Measurements from ENCODE around the gene ARL5C. TPM values are rescaled to one million over a fixed set of nuclear protein-coding genes. Genes with fewer than 3 reads are reported as not detected.

The ARL5C gene
- total and polyA plus RNA-seq, 8 donors, result 0.31 to 1.0 (median 0.73) TPM; not detected in 3

DNA sequence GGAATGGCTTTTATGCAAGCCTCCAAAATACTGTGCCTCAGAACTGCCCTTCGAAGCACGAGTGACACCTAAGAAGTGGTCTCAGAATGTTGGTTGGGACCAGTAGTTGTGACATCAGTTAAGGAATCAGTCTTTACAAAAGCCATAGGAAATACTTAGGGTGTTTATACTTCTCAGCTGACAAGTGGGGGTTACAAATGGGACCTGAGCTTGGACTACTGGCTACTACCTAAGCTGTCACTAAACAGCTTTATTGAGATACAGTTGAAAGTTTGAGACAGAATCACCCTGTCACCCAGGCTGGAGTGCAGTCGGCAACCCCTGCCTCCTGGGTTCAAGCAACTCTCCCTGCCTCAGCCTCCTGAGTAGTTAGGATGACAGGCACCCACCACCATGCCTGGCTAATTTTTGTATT is 39.2 kb upstream of the ARL5C start:
- WGBS, 2 donors, result 81 to 86% methylated on average over 3 of the region's 3 CpGs
- Histone ChIP-seq H3K9me3 (no peaks in the 10 kb centered on the region), H3K27me3 (no peaks in the 10 kb centered on the region), H3K4me3 (no peak overlapping the region), H3K27ac (no peak overlapping the region), H3K4me1 (peaks cover 0 to 13% (median 12%) of the 10 kb centered on the region in 3 donors), H3K36me3 (peaks cover 5 to 39% (median 27%) of the 10 kb centered on the region in 3 donors)
- no peak for FAIRE-seq
- no peak for ATAC-seq
- intact Hi-C loops (cut with DNase I), result no loop called here
- DNase-seq, result peak in 1 of 6 donors; percentile 15
- TF ChIP-seq, protein P1, sequence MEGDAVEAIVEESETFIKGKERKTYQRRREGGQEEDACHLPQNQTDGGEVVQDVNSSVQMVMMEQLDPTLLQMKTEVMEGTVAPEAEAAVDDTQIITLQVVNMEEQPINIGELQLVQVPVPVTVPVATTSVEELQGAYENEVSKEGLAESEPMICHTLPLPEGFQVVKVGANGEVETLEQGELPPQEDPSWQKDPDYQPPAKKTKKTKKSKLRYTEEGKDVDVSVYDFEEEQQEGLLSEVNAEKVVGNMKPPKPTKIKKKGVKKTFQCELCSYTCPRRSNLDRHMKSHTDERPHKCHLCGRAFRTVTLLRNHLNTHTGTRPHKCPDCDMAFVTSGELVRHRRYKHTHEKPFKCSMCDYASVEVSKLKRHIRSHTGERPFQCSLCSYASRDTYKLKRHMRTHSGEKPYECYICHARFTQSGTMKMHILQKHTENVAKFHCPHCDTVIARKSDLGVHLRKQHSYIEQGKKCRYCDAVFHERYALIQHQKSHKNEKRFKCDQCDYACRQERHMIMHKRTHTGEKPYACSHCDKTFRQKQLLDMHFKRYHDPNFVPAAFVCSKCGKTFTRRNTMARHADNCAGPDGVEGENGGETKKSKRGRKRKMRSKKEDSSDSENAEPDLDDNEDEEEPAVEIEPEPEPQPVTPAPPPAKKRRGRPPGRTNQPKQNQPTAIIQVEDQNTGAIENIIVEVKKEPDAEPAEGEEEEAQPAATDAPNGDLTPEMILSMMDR (IDR thresholded peaks at IDR 0.05), result no peak

DNA sequence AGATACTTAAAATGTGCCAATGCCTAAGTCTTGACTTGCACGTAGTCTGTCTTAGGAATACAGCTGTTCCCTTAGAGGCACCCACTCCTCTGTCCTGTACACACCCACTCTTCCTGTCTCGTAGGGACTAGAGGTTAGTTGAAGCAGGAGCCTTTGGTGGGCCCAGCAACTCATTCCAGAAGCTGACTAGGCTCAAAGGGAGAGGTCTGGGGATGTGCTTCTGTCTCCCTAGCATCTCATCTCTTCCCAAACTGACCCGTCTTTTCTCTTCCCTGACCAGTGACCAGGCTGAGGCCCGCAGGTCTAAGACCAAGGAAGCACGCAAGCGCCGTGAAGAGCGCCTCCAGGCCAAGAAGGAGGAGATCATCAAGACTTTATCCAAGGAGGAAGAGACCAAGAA is 38.3 kb upstream of the ARL5C start:
- Histone ChIP-seq H3K4me1 (peaks cover 0 to 13% (median 12%) of the 10 kb centered on the region in 3 donors), H3K27me3 (no peaks in the 10 kb centered on the region), H3K36me3 (peaks cover 5 to 39% (median 27%) of the 10 kb centered on the region in 3 donors), H3K27ac (no peak overlapping the region), H3K9me3 (no peaks in the 10 kb centered on the region), H3K4me3 (no peak overlapping the region)
- DNase-seq (no peak), ATAC-seq (no peak), FAIRE-seq (no peak)
- WGBS, 2 donors, result 92 to 97% methylated on average over 7 to 8 of the region's 8 CpGs
- intact Hi-C loops (cut with DNase I), result no loop called here
- TF ChIP-seq, protein P1 (IDR thresholded peaks at IDR 0.05), result no peak

DNA sequence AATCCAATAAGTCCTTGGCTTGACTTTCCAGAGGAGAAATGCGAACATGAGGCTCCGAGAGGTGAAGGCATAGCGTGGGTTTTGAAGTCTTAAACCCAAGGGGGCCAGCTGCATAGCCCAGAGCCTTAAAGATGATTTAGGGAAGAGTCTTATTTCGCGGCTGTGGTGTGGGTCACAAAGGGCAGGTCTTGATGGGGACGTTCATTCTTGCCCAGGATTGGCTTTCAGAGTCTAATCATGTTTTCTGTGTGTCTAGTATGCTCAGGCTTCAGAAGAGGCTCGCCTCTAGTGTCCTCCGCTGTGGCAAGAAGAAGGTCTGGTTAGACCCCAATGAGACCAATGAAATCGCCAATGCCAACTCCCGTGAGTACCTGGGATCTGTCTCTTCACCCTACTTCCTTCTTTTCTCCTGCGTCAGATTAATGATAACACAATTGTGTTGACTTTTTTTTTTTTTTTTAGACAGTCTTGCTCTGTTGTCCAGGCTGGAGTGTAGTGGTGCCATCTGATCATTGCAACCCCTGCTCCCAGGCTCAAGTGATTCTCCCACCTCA is 35.1 kb upstream of the ARL5C start:
- TF ChIP-seq, protein P1 (IDR thresholded peaks at IDR 0.05), result no peak
- H3K9me3 ChIP-seq, result no peaks in the 10 kb centered on the region
- H3K27me3 ChIP-seq, result no peaks in the 10 kb centered on the region
- no peak for ATAC-seq
- no peak for FAIRE-seq
- H3K4me3 ChIP-seq, result peak overlapping the region; percentile 73 to 96 (median 86)
- H3K36me3 ChIP-seq, result peaks cover 5 to 39% (median 27%) of the 10 kb centered on the region in 3 donors
- WGBS, 2 donors, result 24 to 32% methylated on average over 11 of the region's 11 CpGs
- intact Hi-C loops (cut with DNase I), result no loop called here
- H3K4me1 ChIP-seq, result peaks cover 0 to 13% (median 12%) of the 10 kb centered on the region in 3 donors
- H3K27ac ChIP-seq, result peak overlapping the region in 3 of 4 donors; percentile 94 to 99 (median 99)
- DNase-seq, result no peak

DNA sequence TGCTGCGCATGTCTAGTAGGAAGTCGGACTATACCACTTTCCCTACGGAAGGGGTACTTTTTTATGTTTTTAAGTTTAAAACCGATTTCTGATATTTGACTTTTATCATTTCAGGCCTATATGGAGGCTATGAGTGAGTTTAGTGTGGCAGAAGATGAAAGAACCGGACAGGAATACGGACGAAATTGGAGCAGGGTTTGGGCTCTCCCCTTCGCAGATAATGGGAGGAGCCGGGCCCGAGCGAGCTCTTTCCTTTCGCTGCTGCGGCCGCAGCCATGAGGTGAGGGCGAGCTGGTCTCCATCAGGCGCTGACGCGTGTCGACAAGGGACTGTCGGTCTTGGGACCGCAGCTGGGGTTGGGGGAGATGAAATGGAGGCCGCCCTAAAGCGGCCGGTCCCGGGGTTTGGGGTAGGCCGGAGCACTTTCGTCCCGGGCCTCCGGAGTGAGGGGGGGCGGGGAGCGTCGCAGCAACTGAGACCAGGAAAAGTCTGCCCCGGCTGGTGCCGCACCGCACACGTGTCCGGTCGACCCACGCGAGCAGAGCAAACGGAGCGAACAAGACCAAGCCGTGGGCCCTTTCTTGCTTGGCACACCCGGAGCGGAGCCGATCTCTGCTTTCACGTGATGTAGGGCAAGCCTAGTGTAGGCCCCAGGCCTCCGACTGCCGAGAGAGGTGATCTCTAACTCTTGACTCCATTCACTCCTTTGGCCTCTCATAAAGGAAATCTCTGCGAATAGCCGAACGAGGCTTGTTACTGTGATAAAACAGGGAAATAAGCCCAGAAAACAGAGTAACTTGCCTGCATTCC is 34.3 kb upstream of the ARL5C start, which contains the start of gene RPL19:
Gene RPL19, plus strand, starts transcription at position 214 of the 810 bp plus-strand sequence. Its CDS starts 62 bp downstream, at position 276.
- no peak for FAIRE-seq
- ATAC-seq, result peak; percentile 82 to 89 (median 83)
- 0 to 1% methylated on average over 49 to 52 of the region's 52 CpGs for WGBS, 2 donors
- H3K4me1 ChIP-seq, result peaks cover 0 to 13% (median 12%) of the 10 kb centered on the region in 3 donors
- DNase-seq, result peak; percentile 73 to 91 (median 78)
- peak within 1 kb of the TSS; percentile 73 to 96 (median 86) for H3K4me3 ChIP-seq
- H3K36me3 ChIP-seq, result peaks cover 5 to 39% (median 27%) of the 10 kb centered on the region in 3 donors
- H3K27ac ChIP-seq, result peak within 1 kb of the TSS; percentile 94 to 99 (median 98)
- intact Hi-C loops (cut with DNase I), result no loop called here
- H3K27me3 ChIP-seq, result no peaks in the 10 kb centered on the region
- TF ChIP-seq, protein P1 (IDR thresholded peaks at IDR 0.05), result no peak
- no peaks in the 10 kb centered on the region for H3K9me3 ChIP-seq
